K562 (cell line): ENCODE data around the gene ECT2L. TPM values are rescaled to one million over a fixed set of nuclear protein-coding genes. Genes with fewer than 3 reads are reported as not detected.

Source experiments
- ATAC-seq: fragments of 200-7000 bp; cut with Tn5 transposase; 3 replicates; pipeline ENCODE4 v1.9.1; 2020; ENCODE audit warnings: moderate library complexity
- BruUV-seq: library from RNA; stranded (reverse); fragments of 400-500 nt; replicated peaks from 2 replicates; lab custom pipeline; 2021; lab: Mats Ljungman, UMichigan
- CTCF ChIA-PET: fragments of 300-600 bp; formaldehyde crosslinking; extraction: SDS; loops from one replicate; lab custom pipeline; 2021; ENCODE audit warnings: low intra/inter-chr PET ratio; lab: Yijun Ruan, JAX
- POLR2A ChIA-PET: fragments of 300-600, 350-650 bp; sonication (Branson Sonifier 250); formaldehyde crosslinking; extraction: SDS; loops from one replicate; lab custom pipeline; 2021; ENCODE audit warnings: antibody characterized with exemption, inconsistent platforms; lab: Yijun Ruan, JAX
- DNase-seq, 4 experiments: peaks; one replicate each; pipeline versions ENCODE4 v3.0.0 to v3.0.0-alpha.2; 2011 to 2018; ENCODE audit warnings: low spot score in 3 of 4, mixed read lengths in 3 of 4; ENCODE audit errors: extremely low read depth in 1 of 4
- FAIRE-seq: peaks from 2 replicates; lab custom pipeline; 2011; peaks lifted over from hg19 to GRCh38; lab: Jason Lieb, UNC
- H2AFZ ChIP-seq: 2 replicates; pipeline ENCODE4 v1.6.0; 2011; ENCODE audit warnings: low read depth, low read length, control low read depth, inconsistent platforms
- H3K27ac ChIP-seq: fragments of 200-600 bp; 3 replicates; pipeline ENCODE4 v1.8.0; 2011; ENCODE audit warnings: low read depth, mild to moderate bottlenecking, control low read depth, inconsistent platforms, low read length, moderate library complexity, mixed read lengths; ENCODE audit errors: extremely low read depth
- H3K27me3 ChIP-seq, 2 experiments: fragments of 300-600 bp in 1 of 2; 2 replicates in 1 of 2; 3 replicates in 1 of 2; pipeline versions ENCODE4 v1.6.0 to v1.8.0; 2011; ENCODE audit warnings: inconsistent platforms in 2 of 2, low read length in 2 of 2, mild to moderate bottlenecking in 1 of 2, mixed read lengths in 1 of 2, moderate library complexity in 1 of 2; ENCODE audit not compliant: control insufficient read depth in 2 of 2, insufficient read depth in 2 of 2
- H3K36me3 ChIP-seq: fragments of 300-600 bp; 3 replicates; pipeline ENCODE4 v1.8.0; 2011; ENCODE audit warnings: mild to moderate bottlenecking, low read length, inconsistent platforms; ENCODE audit not compliant: control insufficient read depth, insufficient read depth
- H3K4me1 ChIP-seq, 2 experiments: fragments of 200-600 bp in 1 of 2; replicated peaks in 1 of 2; 2 replicates in 1 of 2; 3 replicates in 1 of 2; pipeline versions ENCODE4 v1.5.1 to v1.8.0; 2011; ENCODE audit warnings: inconsistent platforms in 2 of 2, low read length in 2 of 2, mild to moderate bottlenecking in 1 of 2, mixed read lengths in 1 of 2, moderate library complexity in 1 of 2; ENCODE audit not compliant: control insufficient read depth in 2 of 2, insufficient read depth in 2 of 2
- H3K4me2 ChIP-seq: 2 replicates; pipeline ENCODE4 v1.6.1; 2011; ENCODE audit warnings: low read length, control low read depth, inconsistent platforms, mixed read lengths; ENCODE audit not compliant: insufficient read depth
- H3K4me3 ChIP-seq: fragments of 200-600 bp; sonication (generic), shearing (Covaris generic); 2 replicates; pipeline ENCODE4 v1.5.1; 2016; ENCODE audit warnings: control low read depth, inconsistent platforms
- H3K79me2 ChIP-seq: fragments of 200-600 bp; 3 replicates; pipeline ENCODE4 v1.8.0; 2011; ENCODE audit warnings: low read length, inconsistent platforms; ENCODE audit not compliant: control insufficient read depth, insufficient read depth
- H3K9ac ChIP-seq, 2 experiments: 2 replicates each; pipeline versions ENCODE4 v1.6.0 to v1.6.1; 2011; ENCODE audit warnings: low read depth in 2 of 2, low read length in 2 of 2, control low read depth in 1 of 2, inconsistent platforms in 1 of 2, mild to moderate bottlenecking in 1 of 2, mixed read lengths in 1 of 2; ENCODE audit not compliant: insufficient read depth in 1 of 2
- H3K9me1 ChIP-seq: one replicate; pipeline ENCODE4 v1.6.0; 2011; ENCODE audit warnings: inconsistent platforms, mild to moderate bottlenecking, low read length, moderate library complexity; ENCODE audit not compliant: control insufficient read depth, insufficient read depth
- H3K9me3 ChIP-seq: replicated peaks from 2 replicates; pipeline ENCODE4 v1.5.1; 2011; ENCODE audit warnings: low read depth, low read length, inconsistent platforms; ENCODE audit not compliant: control insufficient read depth, insufficient read depth
- H4K20me1 ChIP-seq: replicated peaks from 2 replicates; pipeline ENCODE4 v1.6.1; 2011; ENCODE audit warnings: low read length, inconsistent platforms, mixed read lengths; ENCODE audit not compliant: control insufficient read depth, insufficient read depth
- COPS2 ChIP-seq: fragments of 450-650 bp; conservative IDR thresholded peaks from 2 replicates; pipeline ENCODE4 v1.6.1; 2016; ENCODE audit warnings: mild to moderate bottlenecking, moderate library complexity
- EZH2 ChIP-seq: IDR thresholded peaks from 2 replicates; pipeline ENCODE4 v1.6.1; 2012; ENCODE audit warnings: low read depth, mild to moderate bottlenecking, inconsistent platforms, low read length, borderline replicate concordance
- PRMT5 ChIP-seq: sonication (generic); formaldehyde crosslinking; IDR thresholded peaks from 2 replicates; pipeline ENCODE4 v1.5.0; 2020; ENCODE audit warnings: missing genetic modification reagents
- RFX5 ChIP-seq: IDR thresholded peaks from 2 replicates; pipeline ENCODE4 v1.6.1; 2011; ENCODE audit warnings: low read depth, mild to moderate bottlenecking, improper control_type of control experiment, low read length
- SMAD3 ChIP-seq: fragments of 450-650 bp; formaldehyde crosslinking; conservative IDR thresholded peaks from 2 replicates; pipeline ENCODE4 v1.4.0; 2020; ENCODE audit warnings: mild to moderate bottlenecking
- SRSF1 ChIP-seq: fragments of 200-400 bp; formaldehyde crosslinking; IDR thresholded peaks from 2 replicates; pipeline ENCODE4 v1.6.1; 2017; ENCODE audit warnings: mild to moderate bottlenecking, low read depth, low read length, moderate library complexity
- TBL1XR1 ChIP-seq, 2 experiments: IDR thresholded peaks; 2 replicates each; pipeline ENCODE4 v1.6.1; 2012; ENCODE audit warnings: improper control_type of control experiment in 2 of 2, low read length in 2 of 2, mild to moderate bottlenecking in 1 of 2
- ZBTB12 ChIP-seq: fragments of 250-450 bp; sonication (Bioruptor Pico); IDR thresholded peaks from 2 replicates; pipeline ENCODE4 v1.4.0; 2020
- ZKSCAN8 ChIP-seq: fragments of 200-800 bp; sonication (Bioruptor generic); IDR thresholded peaks from 2 replicates; pipeline ENCODE4 v1.6.1; 2016; ENCODE audit warnings: missing genetic modification characterization, missing compliant biosample characterization
- ZNF384 ChIP-seq: IDR thresholded peaks from 2 replicates; pipeline ENCODE4 v1.6.1; 2012; ENCODE audit warnings: low read depth, low read length, improper control_type of control experiment
- ZNF444 ChIP-seq: fragments of 250-450 bp; sonication (Bioruptor Pico); IDR thresholded peaks from 2 replicates; pipeline ENCODE4 v1.4.0; 2020; ENCODE audit warnings: mild to moderate bottlenecking, moderate library complexity
- ZNF507 ChIP-seq: conservative IDR thresholded peaks from 2 replicates; pipeline ENCODE4 v1.6.1; 2017; ENCODE audit warnings: missing genetic modification characterization, missing compliant biosample characterization
- ZNF766 ChIP-seq: fragments of 200-800 bp; sonication (Bioruptor generic); conservative IDR thresholded peaks from 2 replicates; pipeline ENCODE4 v1.6.1; 2016; ENCODE audit warnings: missing genetic modification characterization, missing compliant biosample characterization
- WGBS: fragments of 100-300 bp; shearing (Covaris generic); methylation state at CpG from one replicate; pipeline ENCODE4 v1.1.6; 2016; ENCODE audit warnings: low coverage, mixed read lengths; ENCODE audit not compliant: insufficient coverage; ENCODE audit errors: missing lambda C conversion rate; 5-methylcytosine and 5-hydroxymethylcytosine counted together
- in situ Hi-C: fragments of 300-500 bp; cut with MboI; formaldehyde crosslinking; loops from 4 replicates; pipeline ENCODE4 v1.15.0; 2018; ENCODE audit warnings: inconsistent platforms, mixed read lengths
- intact Hi-C: fragments of 100-400 bp; cut with micrococcal nuclease; formaldehyde crosslinking; loops from 2 replicates; pipeline ENCODE4 v1.14.2; 2022
- polyA plus RNA-seq, 8 experiments: library from polyadenylated mRNA; depleted of rRNA in 4 of 8; stranded (reverse) in 5 of 8; unstranded in 3 of 8; fragments of >200 nt; fragmentation: Nextera tagmentation in 2 of 8; fragmentation: Illumina TruSeq in 1 of 8; extraction: Ambion mirVana in 2 of 8; extraction: Trizol in 1 of 8; gene quantifications; 2 replicates each; pipeline versions ENCODE4 v1.2.1 to v1.2.3, GENCODE V29; 2011 to 2014; ENCODE audit warnings: inconsistent platforms in 1 of 8, missing spikeins in 1 of 8
- total RNA-seq, 7 experiments: library from RNA; depleted of rRNA in 6 of 7; stranded (reverse); fragments of >200 nt in 6 of 7; fragmentation: Illumina TruSeq in 2 of 7; extraction: Trizol in 2 of 7; gene quantifications; 2 replicates each; pipeline versions ENCODE4 v1.2.1 to v1.2.3, GENCODE V29; 2011 to 2021; ENCODE audit warnings: low replicate concordance in 1 of 7
- TF ChIP-seq, protein P1 (sequence below): fragments of 200-400 bp; formaldehyde crosslinking; IDR thresholded peaks from 2 replicates; pipeline ENCODE4 v1.6.1; 2017; ENCODE audit warnings: mild to moderate bottlenecking, low read depth, low read length, moderate library complexity

The ECT2L gene
- total and polyA plus RNA-seq, 9 of the 15 experiments (the other 6 are each of a cell fraction or from before 2014, with no cell fraction given) = 0.03 to 0.04 TPM; not detected in 7

DNA sequence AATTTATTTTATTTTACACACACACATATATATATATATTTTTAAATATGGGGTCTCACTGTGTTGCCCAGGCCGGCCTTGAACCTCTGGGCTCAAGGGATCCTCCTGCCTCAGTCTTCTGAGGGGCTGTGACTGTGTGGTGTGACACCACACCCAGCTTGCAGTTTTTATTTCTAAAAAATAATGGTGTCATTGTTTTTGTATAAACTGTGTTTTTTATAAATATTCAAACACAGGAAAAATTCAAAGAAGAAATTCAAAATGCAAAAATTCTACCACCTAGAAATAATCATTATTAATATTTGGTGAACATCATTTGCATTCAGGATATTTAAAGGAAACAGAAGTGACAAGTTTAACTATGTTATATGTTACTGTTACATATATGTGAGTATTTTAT is 19.2 kb upstream of the ECT2L start:
- no peaks in the 10 kb centered on the region for H3K27me3 ChIP-seq
- no peaks in the 10 kb centered on the region for H3K36me3 ChIP-seq
- H3K4me2 ChIP-seq = no peak overlapping the region
- FAIRE-seq = no peak
- no peaks in the 10 kb centered on the region for H3K9me1 ChIP-seq
- H3K9ac ChIP-seq = no peak overlapping the region
- DNase-seq = no peak
- H4K20me1 ChIP-seq = no peaks in the 10 kb centered on the region
- intact Hi-C loops = no loop called here
- H3K79me2 ChIP-seq = no peaks in the 10 kb centered on the region
- in situ Hi-C loops = no loop called here
- POLR2A ChIA-PET = interaction anchor here (0.6 kb wide), 1 partner anchor 80 kb away, joined by 3 read pairs; no protein-coding TSS in a partner anchor
- H2AFZ ChIP-seq = no peak overlapping the region
- 13% methylated on average over 1 of the region's 1 CpG for WGBS
- TF ChIP-seq ZNF444 (CRISPR knock-in tag) (no peak), ZNF507 (tag) (no peak), COPS2 (no peak), PRMT5 (CRISPR knock-in tag) (no peak), ZNF384 (no peak), ZBTB12 (CRISPR knock-in tag) (no peak), SMAD3 (no peak), TBL1XR1 (IDR thresholded peaks at IDR 0.05; ENCODE audit: low read length in 2 of 2) (no peak), RFX5 (no peak), EZH2 (no peak), ZKSCAN8 (CRISPR knock-in tag) (no peak), SRSF1 (no peak), ZNF766 (no peak)
- TF ChIP-seq, protein P1, sequence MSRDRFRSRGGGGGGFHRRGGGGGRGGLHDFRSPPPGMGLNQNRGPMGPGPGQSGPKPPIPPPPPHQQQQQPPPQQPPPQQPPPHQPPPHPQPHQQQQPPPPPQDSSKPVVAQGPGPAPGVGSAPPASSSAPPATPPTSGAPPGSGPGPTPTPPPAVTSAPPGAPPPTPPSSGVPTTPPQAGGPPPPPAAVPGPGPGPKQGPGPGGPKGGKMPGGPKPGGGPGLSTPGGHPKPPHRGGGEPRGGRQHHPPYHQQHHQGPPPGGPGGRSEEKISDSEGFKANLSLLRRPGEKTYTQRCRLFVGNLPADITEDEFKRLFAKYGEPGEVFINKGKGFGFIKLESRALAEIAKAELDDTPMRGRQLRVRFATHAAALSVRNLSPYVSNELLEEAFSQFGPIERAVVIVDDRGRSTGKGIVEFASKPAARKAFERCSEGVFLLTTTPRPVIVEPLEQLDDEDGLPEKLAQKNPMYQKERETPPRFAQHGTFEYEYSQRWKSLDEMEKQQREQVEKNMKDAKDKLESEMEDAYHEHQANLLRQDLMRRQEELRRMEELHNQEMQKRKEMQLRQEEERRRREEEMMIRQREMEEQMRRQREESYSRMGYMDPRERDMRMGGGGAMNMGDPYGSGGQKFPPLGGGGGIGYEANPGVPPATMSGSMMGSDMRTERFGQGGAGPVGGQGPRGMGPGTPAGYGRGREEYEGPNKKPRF = no peak
- peaks cover 0 to 3% of the 10 kb centered on the region in 2 experiments; a peak in 2 of 5 replicates for H3K4me1 ChIP-seq
- no peaks in the 10 kb centered on the region for H3K9me3 ChIP-seq
- no TSS peak for BruUV-seq
- H3K27ac ChIP-seq = no peak overlapping the region
- CTCF ChIA-PET = no interaction called here
- no peak for ATAC-seq
- no peak overlapping the region for H3K4me3 ChIP-seq
